HG03095 (cell line): Measurements from ENCODE around the gene CACNA2D2.

ENCODE experiments used
- ATAC-seq: cut with Tn5 transposase; IDR thresholded peaks from one replicate; pipeline ENCODE4 v1.9.1; 2021; ENCODE audit warnings: moderate library complexity; ENCODE audit not compliant: unreplicated experiment

The CACNA2D2 gene

GRCh38 chr3:50351323-50351697 is 152.1 kb downstream of the CACNA2D2 start:
- no peak for ATAC-seq

DNA sequence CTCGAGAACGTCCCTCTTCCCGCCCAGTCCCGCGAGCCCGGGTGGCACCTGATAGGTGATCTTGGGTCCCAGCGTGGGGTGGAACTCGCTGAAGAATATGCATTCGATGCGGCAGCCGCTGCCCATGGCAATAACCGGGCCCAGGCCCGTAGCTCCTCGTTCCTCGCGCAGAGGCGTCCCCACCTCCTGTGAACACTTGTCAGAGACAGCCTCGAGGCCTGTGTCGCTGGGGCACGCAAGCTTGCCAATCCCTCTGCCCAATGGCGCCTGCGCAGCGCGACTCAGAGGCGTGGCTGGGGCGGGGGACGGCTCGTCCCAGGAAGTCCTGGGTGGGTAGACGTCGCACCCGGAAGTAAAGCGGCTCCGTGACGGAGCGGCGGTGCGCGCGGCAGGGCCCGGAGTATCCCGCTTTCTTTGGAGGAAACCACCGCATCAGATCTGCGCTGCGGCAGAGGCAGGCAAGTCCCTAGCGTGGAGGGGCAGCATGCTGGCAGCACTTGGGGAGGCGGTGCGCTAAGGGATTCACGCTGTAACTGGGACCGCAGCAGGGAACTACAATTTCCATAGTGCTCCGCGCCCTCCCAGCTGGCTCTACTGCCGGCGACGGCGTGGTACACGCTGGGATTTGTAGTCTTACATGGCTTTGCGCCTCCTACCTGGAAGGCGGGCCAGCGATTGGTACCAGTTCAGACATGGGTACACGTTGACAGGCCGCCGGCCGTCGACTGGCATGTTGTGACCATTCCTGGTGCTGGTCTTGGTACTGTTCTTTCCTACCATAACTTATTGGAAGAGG is 152.7 kb downstream of the CACNA2D2 start, which contains the start of the genes CYB561D2 and NPRL2:
TSS of gene CYB561D2 (plus strand) at position 336 of the 796 bp plus-strand sequence. CDS start 572 bp downstream, outside the sequence.
TSS of gene NPRL2 (minus strand) at position 249 of the 796 bp plus-strand sequence. CDS start at position 126, 123 bp downstream.
- peak; percentile 76 for ATAC-seq

DNA sequence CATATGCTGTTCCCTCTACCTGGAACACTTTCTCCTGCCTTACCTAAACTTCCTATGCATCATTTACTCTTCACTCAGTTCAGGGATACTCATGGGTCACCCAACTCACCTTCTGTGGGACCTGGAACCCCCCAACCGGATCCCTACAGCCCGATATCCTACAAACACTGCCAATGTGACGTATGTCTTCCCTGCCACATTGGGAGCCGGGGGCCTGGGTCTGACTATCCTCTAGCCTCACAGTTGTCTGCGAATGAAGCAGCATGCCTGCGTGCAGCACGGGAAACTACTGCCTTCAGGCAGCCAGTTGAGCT is 153.3 kb downstream of the CACNA2D2 start:
- no peak for ATAC-seq

GRCh38 chr3:50347187-50347813 is 156.1 kb downstream of the CACNA2D2 start:
- no peak for ATAC-seq

DNA sequence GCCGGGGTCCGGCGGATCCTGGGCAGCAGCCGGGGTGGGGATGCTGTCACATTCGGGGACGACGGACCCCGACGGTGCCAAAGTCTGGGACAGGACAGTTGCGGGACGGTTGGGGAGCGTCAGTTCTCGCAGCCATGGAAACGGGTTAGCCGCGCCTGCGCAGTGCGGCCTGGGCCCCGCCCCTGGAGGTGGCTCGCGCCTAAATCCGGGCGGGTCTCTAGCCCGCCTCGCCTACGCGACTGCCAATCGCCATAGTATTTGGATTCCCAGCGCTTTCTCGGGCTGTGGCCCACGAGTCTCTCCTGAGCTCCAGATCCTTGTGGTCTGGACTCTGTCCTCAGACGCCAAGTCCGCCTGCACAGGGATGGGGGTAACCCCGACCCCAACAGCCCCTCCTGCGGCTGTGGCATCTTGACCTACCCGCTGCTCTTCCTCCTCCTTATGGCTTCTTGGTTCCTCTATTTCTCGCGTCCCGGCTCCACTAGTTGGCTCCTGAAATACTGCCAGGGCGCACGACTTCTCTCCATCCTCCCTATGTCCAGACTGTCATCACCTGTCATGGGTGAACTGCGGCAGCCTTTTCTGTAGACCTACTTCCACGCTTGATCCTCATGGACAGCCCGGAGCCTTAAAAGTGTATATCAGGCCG is 157.7 kb downstream of the CACNA2D2 start, which contains the start of gene ZMYND10:
TSS of gene ZMYND10 (minus strand) at position 147 of the 649 bp plus-strand sequence. CDS start 153 bp downstream, outside the sequence.
- no peak for ATAC-seq

GRCh38 chr3:50345008-50345407 is 158.4 kb downstream of the CACNA2D2 start:
- no peak for ATAC-seq

DNA sequence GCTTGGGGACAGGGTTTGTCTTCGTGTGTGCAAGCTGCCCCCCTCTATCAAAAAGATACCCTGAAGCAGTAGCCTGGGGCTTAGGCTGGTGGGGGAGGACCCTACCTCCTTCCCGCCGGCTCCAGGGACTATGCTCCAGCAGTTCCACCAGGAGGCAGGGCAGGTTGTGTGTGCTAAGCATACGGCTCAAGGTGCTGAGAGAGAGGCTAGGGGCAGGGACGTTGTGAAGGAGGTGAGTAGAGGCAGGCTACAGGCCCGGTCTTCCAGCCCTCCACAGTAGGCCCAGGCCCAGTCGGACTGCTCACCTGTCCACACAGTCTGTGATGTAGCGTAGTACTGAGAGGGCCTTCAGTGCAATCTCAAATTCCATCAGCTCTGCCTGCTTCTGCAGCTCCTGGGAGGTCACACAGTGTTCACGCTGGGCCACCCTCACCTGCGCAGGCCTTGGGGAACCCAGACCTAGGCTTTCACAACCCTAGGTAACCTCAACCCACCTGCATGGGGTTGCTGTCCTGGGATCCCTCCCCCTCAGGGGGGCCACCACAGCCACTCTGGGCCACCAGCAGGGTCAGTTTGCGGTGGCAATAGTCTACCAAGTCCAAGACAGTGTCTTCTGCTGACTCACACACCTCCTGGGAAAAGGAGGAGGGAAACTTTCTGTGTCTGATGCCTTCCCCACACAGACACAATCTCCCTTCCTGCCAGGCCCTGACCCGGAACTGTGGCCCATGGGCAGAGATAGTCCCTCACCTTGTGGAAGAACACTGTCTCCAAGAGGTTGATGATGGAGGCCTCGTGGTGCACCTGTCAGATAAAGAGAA is 160.4 kb downstream of the CACNA2D2 start:
- ATAC-seq, result no peak

DNA sequence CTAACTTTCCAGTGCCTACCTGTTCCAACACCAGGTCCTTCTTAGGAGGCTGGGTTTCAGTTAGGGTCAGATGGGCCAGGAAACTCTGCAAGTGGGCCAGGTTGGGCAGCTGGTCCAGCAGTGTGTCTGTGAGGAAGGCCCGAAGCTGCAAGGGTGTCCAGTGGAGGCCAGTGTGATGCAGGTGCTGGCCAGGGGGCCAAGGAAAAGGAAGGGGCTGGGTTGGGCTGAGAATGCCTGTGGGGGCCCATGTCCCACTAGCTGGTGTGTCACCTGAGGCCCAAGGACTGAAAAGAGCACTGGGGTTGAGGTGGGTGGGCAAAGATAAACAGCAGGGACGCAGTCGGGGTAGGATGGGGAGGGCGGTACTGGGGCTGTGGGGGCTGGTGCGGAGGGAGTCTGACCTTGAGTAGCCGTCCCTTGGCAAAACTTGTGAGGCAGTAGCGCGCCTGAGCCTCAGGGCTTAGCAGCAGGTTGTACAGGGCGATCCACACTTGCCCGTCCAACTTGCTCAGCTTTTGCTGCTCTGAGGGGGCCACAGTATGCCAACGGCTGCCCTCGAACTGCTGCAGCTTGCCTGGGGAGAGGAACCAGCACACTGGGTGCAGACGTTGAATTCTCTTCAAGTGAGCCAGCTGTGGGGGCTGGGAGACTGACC is 161.3 kb downstream of the CACNA2D2 start:
- ATAC-seq, result no peak

DNA sequence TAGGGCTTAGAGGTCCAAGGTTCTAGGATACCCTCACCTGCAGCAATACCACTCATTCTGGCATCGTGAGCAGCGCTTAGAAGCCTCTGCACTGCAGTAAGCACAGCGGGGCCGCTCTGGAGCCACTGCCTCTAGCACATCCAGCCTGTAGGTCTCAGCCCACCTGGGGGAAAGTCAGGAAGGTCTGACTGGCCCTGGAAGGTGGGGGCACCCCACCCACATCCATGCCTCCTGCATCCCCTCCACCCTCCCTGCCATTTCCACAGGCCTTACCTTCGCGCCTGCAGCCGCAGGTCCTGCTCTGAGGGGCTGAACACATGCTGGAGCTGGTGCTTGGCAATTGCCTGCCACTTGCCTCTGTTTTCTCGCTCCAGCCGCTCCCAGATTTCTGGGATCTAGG is 161.9 kb downstream of the CACNA2D2 start:
- ATAC-seq, result no peak

- ATAC-seq, result peak; percentile 19
Measured at GRCh38 chr3:50340448-50341329, 162.7 kb downstream of the CACNA2D2 start, which contains the start of gene RASSF1. Gene RASSF1 (minus strand): TSS chr3:50340836. CDS start chr3:50340805, 31 bp downstream.

DNA sequence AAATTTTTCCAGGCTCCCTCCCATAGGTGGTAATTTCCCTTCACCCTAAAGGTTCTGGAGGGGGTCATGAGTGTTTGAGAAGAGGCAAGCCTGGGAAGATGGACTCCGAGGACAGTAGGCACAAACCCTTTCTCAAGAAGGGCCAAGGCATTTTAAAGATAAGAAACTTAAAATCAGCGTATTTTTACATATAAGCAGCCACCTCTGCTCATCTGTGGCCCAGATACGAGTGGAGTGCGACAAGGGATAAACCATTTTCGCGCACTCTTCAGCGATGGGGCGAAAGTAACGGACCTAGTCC is 163.3 kb downstream of the CACNA2D2 start:
- ATAC-seq, result no peak

DNA sequence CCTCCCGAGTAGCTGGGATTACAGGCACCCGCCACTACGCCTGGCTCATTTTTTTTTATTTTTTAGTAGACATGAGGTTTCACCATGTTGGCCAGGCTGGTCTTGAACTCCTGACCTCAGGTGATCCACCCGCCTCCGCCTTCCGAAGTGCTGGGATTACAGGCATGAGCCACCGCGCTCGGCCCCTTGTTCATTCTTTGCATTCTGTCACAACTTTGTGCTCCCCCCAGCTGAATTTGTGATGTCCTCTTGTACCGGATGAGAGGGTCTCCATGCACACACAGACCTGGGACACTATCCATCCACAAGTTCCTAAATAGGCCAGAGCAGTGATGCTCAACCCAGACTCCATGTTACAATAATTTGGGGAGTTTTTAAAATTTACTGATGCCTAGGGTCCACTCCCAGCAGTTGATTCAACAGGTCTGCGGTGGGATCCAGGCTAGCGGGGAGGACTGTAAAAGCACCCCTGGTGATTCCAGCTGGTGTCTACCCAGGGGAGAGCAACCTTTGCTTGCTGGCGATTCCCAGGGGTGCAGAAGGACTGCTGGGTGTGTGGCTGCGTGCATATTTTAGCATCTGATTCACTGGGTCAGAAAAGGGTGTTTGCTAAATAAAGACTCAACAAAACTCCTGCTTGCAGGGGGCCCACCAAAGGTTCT is 163.8 kb downstream of the CACNA2D2 start:
- ATAC-seq, result no peak

GRCh38 chr3:50338965-50339364 is 164.5 kb downstream of the CACNA2D2 start:
- no peak for ATAC-seq

DNA sequence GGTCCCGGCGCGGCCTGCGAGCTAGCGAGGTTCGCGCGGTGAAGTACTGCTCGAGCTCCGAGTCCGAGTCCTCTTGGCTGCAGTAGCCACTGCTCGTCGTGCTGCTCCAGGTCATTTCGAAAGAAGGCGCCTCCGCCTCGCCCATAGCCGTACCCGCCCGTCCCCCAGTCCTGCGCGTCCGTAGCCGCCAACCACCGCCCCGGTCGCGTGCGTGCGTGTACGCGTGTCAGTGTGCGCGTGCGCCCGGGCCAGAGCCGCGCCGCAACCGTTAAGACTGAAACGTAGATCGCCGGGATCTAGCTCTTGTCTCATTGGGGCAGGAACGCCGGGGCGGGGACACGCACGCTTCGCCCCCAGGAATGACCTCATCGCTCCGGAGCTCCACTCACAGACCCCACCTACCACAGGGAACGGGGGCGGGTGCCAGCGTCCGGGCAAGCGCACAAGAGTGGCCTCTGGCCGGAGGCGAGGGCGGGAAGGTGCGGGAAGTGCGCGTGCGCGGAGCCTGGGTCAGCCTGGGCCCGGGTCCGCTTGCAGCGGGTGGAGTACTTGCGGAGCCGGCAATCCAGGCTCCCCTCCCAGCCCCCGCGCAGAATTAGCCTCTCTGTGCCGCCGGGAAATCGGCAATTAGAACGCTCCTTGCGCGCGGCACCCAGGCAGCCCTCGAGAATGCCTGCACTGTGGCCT is 166.1 kb downstream of the CACNA2D2 start:
- ATAC-seq, result peak; percentile 64

- peak; percentile 23 for ATAC-seq
Measured at GRCh38 chr3:50336452-50337174, 166.8 kb downstream of the CACNA2D2 start.

GRCh38 chr3:50334339-50335075 is 168.9 kb downstream of the CACNA2D2 start:
- ATAC-seq, result no peak

DNA sequence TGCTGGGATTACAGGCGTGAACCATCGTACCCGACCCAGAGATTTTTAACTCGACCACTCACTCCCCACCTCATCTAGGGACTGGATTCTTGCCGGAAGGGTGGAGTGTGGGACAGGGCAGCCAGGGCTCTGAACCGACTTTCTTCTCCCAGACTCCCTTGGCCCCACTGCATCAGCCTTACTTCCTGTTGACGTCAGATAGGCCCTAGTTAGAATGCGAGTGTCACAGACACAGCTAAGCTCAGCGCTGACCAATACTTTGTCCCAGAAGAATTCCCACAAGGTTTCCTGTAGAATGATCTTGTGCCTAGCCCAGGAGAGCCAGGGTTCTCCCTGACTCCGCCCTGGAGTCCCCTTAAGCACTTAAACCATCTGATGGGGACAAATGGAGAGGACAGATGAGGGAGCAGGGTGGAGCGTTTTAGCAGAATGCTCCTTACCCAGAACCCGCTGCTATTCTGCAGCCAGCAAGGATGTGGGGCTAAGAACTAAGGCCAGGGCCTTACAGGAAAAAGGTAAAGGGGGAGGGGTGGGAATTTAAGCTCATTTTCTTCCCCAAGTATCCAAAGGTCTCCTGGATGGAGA is 169.6 kb downstream of the CACNA2D2 start:
- no peak for ATAC-seq
